Mucosa of rectum (tissue), 2 donors: Measurements from ENCODE around the gene TEAD4.

Experiments
- H3K27ac ChIP-seq, 2 donors: one replicate each; pipeline ENCODE4 v1.7.0; 2013; ENCODE audit warnings: inconsistent platforms in 2 of 2, low read depth in 2 of 2, low read length in 2 of 2
- H3K27me3 ChIP-seq, 2 donors: one replicate each; pipeline ENCODE4 v1.7.0; 2013; ENCODE audit warnings: low read length in 2 of 2; ENCODE audit not compliant: control insufficient read depth in 2 of 2, insufficient read depth in 2 of 2
- H3K36me3 ChIP-seq, 2 donors: one replicate each; pipeline ENCODE4 v1.7.0; 2013; ENCODE audit warnings: low read length in 2 of 2; ENCODE audit not compliant: control insufficient read depth in 2 of 2, insufficient read depth in 2 of 2
- H3K4me1 ChIP-seq, 2 donors: one replicate each; pipeline ENCODE4 v1.7.0; 2013; ENCODE audit warnings: low read length in 2 of 2, mild to moderate bottlenecking in 1 of 2; ENCODE audit not compliant: control insufficient read depth in 2 of 2, insufficient read depth in 2 of 2
- H3K4me3 ChIP-seq, 2 donors: one replicate each; pipeline ENCODE4 v1.7.0; 2013; ENCODE audit warnings: low read length in 2 of 2
- H3K9ac ChIP-seq, 2 donors: one replicate each; pipeline ENCODE4 v1.7.0; 2013; ENCODE audit warnings: low read length in 2 of 2, low read depth in 1 of 2, mild to moderate bottlenecking in 1 of 2
- H3K9me3 ChIP-seq, 2 donors: one replicate each; pipeline ENCODE4 v1.7.0; 2013; ENCODE audit warnings: low read length in 2 of 2; ENCODE audit not compliant: control insufficient read depth in 2 of 2
- donor health status: healthy.
- donor health status: Normal muscosa, but diverticular disease.

Gene TEAD4

GRCh38 chr12:3022411-3022810, 63.2 kb downstream of the TEAD4 start:
- Histone ChIP-seq H3K27me3 (no peaks in the 10 kb centered on the region), H3K4me1 (no peaks in the 10 kb centered on the region), H3K9ac (no peak overlapping the region), H3K4me3 (no peak overlapping the region), H3K9me3 (no peaks in the 10 kb centered on the region), H3K27ac (no peak overlapping the region), H3K36me3 (no peaks in the 10 kb centered on the region)

GRCh38 chr12:3022961-3023360, 63.8 kb downstream of the TEAD4 start:
- no peak overlapping the region for H3K9ac ChIP-seq
- H3K4me3 ChIP-seq = no peak overlapping the region
- no peaks in the 10 kb centered on the region for H3K27me3 ChIP-seq
- H3K9me3 ChIP-seq = no peaks in the 10 kb centered on the region
- no peaks in the 10 kb centered on the region for H3K36me3 ChIP-seq
- no peak overlapping the region for H3K27ac ChIP-seq
- no peaks in the 10 kb centered on the region for H3K4me1 ChIP-seq

GRCh38 chr12:3028108-3028507, 68.9 kb downstream of the TEAD4 start:
- no peak overlapping the region for H3K4me3 ChIP-seq
- no peaks in the 10 kb centered on the region for H3K4me1 ChIP-seq
- no peaks in the 10 kb centered on the region for H3K27me3 ChIP-seq
- H3K9ac ChIP-seq = no peak overlapping the region
- H3K36me3 ChIP-seq = no peaks in the 10 kb centered on the region
- H3K9me3 ChIP-seq = no peaks in the 10 kb centered on the region
- H3K27ac ChIP-seq = no peak overlapping the region

- no peaks in the 10 kb centered on the region for H3K36me3 ChIP-seq
- H3K27ac ChIP-seq = no peak overlapping the region
- no peak overlapping the region for H3K4me3 ChIP-seq
- no peak overlapping the region for H3K9ac ChIP-seq
- no peaks in the 10 kb centered on the region for H3K27me3 ChIP-seq
- no peaks in the 10 kb centered on the region for H3K4me1 ChIP-seq
- no peaks in the 10 kb centered on the region for H3K9me3 ChIP-seq
Measured at GRCh38 chr12:3030821-3031429, 71.7 kb downstream of the TEAD4 start.

- no peak overlapping the region for H3K4me3 ChIP-seq
- no peaks in the 10 kb centered on the region for H3K9me3 ChIP-seq
- H3K9ac ChIP-seq = no peak overlapping the region
- H3K27ac ChIP-seq = no peak overlapping the region
- H3K36me3 ChIP-seq = no peaks in the 10 kb centered on the region
- no peaks in the 10 kb centered on the region for H3K4me1 ChIP-seq
- no peaks in the 10 kb centered on the region for H3K27me3 ChIP-seq
Measured at GRCh38 chr12:3032161-3032560, 73.0 kb downstream of the TEAD4 start.

GRCh38 chr12:3032770-3033538, 73.8 kb downstream of the TEAD4 start:
- no peaks in the 10 kb centered on the region for H3K9me3 ChIP-seq
- H3K4me1 ChIP-seq = no peaks in the 10 kb centered on the region
- H3K27me3 ChIP-seq = no peaks in the 10 kb centered on the region
- no peak overlapping the region for H3K9ac ChIP-seq
- no peak overlapping the region for H3K4me3 ChIP-seq
- no peak overlapping the region for H3K27ac ChIP-seq
- H3K36me3 ChIP-seq = no peaks in the 10 kb centered on the region

GRCh38 chr12:3033539-3033867, 74.3 kb downstream of the TEAD4 start:
- H3K27me3 ChIP-seq = no peaks in the 10 kb centered on the region
- H3K36me3 ChIP-seq = no peaks in the 10 kb centered on the region
- H3K9ac ChIP-seq = no peak overlapping the region
- no peaks in the 10 kb centered on the region for H3K9me3 ChIP-seq
- H3K4me1 ChIP-seq = no peaks in the 10 kb centered on the region
- H3K4me3 ChIP-seq = no peak overlapping the region
- no peak overlapping the region for H3K27ac ChIP-seq

- no peaks in the 10 kb centered on the region for H3K27me3 ChIP-seq
- H3K9ac ChIP-seq = no peak overlapping the region
- H3K4me3 ChIP-seq = no peak overlapping the region
- H3K27ac ChIP-seq = no peak overlapping the region
- H3K9me3 ChIP-seq = no peaks in the 10 kb centered on the region
- H3K36me3 ChIP-seq = no peaks in the 10 kb centered on the region
- H3K4me1 ChIP-seq = no peaks in the 10 kb centered on the region
Measured at GRCh38 chr12:3034067-3034750, 75.0 kb downstream of the TEAD4 start.

GRCh38 chr12:3035171-3035570, 76.0 kb downstream of the TEAD4 start:
- Histone ChIP-seq H3K27me3 (no peaks in the 10 kb centered on the region), H3K36me3 (no peaks in the 10 kb centered on the region), H3K9ac (no peak overlapping the region), H3K27ac (no peak overlapping the region), H3K4me3 (no peak overlapping the region), H3K9me3 (no peaks in the 10 kb centered on the region), H3K4me1 (no peaks in the 10 kb centered on the region)

- Histone ChIP-seq H3K9ac (no peak overlapping the region), H3K27me3 (no peaks in the 10 kb centered on the region), H3K36me3 (no peaks in the 10 kb centered on the region), H3K9me3 (no peaks in the 10 kb centered on the region), H3K27ac (no peak overlapping the region), H3K4me3 (no peak overlapping the region), H3K4me1 (no peaks in the 10 kb centered on the region)
Measured at GRCh38 chr12:3035815-3036702, 76.9 kb downstream of the TEAD4 start.
